Activated T-cell treated with anti-CD3 and anti-CD28 coated beads for 1 hour (primary cell): ENCODE measurements around the gene POU2AF1.

ENCODE experiments used
- DNase-seq: peaks from one replicate; pipeline ENCODE4 v3.0.0-alpha.2; 2020; ENCODE audit warnings: low read depth

Gene POU2AF1

GRCh38 chr11:111360150-111361043 lies 18.7 kb downstream of the POU2AF1 start:
- no peak for DNase-seq

DNA sequence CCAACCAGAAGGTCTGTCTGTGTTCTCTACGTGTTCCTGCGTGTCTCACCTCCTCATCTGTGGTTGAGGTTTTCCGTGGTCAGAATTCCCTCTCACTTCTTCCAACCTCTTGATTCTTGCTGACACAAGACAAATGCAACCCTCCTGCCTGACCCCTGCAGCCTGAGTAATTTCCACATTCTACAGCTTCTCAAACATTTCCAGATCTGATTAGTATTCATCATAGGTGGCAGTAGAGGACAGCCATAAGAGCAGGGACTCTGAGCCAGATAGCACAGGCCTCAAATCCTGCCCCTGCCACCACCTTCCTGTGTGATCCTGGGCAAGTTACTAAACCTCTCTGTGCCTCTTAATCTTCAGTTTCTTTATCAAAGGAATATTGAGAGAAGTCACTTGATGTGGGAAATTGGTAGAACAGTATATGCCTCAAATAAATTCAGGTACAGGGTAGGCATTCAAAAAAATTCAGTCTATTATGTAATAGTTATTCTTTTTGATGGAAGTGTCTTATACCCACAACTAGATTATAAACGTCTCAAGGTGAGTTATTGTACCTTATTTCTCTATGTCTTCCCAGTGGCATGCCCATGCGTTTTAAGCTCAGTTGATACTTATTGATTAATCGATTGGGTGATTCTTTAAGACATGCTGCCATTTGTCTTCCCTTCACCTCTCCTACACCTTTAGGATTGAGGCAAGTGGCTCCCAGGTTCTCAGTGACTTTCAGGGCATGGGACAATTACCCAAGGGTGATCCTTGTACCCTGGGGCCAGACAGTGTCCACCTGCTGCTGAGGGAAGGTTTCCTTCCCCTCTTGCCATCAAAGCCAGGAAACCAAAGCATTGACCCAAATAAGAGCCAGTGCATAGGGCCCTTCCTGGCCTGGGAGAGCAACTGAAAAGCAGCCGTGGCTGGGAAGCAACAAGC lies 19.6 kb downstream of the POU2AF1 start:
- no peak for DNase-seq

DNA sequence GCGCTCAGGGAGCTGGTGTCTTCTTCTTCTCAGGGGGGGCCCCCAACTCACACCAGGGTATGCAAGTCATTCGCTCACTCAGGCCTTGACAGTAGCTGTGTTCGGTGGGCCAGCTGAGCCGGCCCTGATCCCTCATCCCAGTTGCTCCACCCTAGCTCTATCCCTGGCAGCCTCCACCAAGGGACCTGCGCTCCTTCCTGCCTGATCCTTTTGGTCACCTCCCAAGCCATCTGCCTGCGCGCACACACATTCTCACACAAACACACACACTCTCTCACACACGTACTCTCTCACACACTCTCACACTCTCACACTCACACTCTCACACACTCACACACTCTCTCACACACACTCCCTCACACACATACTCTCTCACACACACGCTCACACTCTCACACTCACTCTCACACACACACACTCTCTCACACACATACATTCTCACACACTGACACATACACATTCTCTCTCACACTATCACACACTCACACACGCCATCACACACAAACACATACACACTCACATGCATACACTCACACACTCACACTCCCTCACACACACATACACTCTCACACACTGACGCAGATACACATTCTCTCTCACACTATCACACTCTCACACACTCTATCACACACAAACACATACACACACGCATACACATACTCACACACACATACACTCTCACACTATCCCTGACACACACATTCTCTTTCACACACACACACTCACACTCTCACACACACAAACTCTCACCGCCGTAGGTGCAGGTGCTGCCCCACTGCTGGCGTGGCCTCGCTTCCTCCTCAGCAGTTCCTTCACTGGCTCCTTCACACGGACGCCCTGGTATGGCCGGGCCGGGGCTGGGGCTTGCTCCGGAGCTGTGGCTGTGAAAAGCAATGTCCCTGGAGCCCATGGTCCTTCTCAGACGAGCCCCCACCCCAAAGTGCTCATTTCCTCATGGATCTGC lies 20.8 kb downstream of the POU2AF1 start:
- DNase-seq = no peak

DNA sequence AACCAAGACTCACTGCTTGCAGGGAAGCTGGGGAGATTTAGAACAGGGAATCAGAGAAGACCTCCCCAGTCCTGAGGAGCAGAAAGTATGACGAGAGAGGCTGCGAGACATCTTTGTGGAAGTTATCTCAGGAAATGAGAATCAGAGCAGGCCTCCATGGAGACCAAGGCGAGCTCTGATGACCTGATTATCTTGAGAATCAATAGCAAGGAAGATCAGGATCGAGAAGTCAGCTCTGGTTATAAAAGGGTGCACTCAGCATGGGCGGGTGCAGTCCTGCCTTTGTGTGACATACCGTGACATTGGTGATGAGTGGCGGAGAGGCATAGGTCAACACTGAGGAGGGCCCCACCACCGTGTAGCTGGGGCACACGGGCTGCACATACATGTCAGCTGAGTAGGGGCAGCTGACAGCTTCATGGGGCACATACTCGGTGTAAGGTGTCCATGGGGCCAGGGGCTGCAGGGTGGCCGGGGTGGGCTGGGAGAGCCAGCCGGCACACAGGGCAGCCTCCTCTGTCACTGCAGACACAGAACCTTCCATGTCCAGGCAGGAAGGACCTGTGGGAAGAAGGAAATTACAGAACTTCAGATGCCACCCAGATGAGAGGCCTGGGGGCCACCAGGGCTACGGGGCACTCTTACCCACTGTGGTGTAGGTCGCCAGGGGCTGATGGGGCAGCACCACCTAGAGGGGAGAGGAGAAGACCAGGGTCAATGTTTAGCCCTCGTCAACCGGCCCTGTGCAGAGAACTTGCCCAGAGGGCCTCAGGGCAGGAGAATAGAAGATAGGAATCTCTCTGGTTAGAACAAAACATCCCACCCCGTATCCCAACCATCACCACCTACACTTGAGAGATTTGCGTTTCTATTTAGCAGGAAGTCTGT lies 21.7 kb downstream of the POU2AF1 start:
- DNase-seq = no peak

DNA sequence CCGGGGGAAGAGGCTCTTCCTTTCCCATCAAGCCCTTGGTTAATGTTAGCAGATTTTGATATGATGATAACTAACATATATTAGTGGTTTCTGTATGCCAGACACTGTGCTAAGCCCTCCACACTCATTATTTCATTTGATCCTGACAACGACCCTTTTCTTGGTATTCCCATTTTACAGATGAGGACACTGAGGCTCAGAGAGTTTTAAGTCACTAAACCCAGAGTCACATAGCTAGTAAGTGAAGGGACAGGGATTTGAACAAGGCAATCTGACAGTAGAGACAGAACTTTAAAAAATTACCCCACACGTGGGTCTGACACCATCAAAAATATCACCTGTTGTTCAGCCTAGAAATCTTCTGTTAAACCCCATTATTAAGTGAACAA lies 22.4 kb downstream of the POU2AF1 start:
- DNase-seq = no peak

GRCh38 chr11:111355956-111356659 lies 23.0 kb downstream of the POU2AF1 start:
- DNase-seq = no peak

DNA sequence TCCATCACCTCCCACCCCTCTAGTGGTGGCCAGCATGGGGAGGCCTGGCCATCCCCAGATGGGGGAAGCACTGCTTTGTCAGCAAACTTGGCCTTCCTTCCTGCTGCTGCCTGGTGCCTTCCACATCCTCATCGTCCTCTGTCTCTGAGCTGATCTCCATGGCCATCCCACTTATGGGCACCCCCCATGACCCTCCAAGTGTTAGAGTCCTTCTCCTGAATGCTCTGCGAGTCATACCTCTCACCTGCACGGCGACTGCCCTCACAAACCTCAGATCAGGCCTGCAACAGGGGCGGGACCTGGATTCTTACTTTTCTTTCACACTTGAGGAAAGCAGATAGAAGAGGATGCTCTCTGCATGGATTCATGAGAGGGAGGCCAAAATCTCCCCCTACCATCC lies 24.0 kb downstream of the POU2AF1 start:
- no peak for DNase-seq

- DNase-seq = no peak
These were observed 24.5 kb downstream of the POU2AF1 start for GRCh38 chr11:111354601-111354891.

DNA sequence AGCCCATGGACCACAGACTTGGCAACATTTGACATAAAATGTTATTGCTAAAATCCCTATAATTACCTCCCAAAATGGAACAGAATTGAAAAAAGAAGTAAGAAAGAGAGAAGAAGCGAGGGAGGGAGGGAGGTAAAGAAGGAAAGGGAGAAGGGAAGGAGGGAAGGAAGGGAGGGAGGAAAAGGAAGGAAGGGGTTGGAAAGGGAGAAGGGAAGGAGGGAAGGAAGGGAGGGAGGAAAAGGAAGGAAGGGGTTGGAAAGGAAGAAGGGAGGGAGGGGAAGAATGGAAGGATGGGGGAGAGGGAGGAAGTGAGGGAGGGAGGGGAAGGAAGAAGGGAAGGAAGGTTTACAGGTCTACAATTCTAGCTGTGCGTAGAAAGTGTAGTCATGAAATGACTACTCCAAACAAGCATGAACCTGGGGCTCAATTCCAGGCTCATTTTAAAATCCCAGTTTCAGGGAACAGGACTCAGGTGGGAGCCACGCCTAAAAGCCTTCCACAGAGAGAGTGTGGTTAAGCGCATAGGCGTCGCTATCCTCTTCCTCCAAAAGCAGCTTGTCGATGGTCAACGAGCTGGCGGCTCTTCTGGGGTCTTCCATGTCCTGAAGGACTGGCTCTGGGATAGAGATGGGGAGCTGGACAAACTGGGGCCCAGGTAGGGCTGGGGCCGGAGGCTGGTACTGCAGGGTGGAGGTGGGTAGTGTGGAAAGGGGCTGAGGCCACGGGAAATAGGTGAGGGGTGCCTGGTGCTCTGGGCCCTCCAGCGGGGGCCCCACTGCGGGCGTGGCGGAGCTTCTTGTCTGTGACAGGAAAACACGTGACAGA lies 25.1 kb downstream of the POU2AF1 start:
- no peak for DNase-seq

- no peak for DNase-seq
These were observed 26.0 kb downstream of the POU2AF1 start for GRCh38 chr11:111352935-111353710.

- DNase-seq = no peak
These were observed 26.8 kb downstream of the POU2AF1 start for GRCh38 chr11:111352231-111352746.

GRCh38 chr11:111351374-111352055 lies 27.6 kb downstream of the POU2AF1 start:
- no peak for DNase-seq

DNA sequence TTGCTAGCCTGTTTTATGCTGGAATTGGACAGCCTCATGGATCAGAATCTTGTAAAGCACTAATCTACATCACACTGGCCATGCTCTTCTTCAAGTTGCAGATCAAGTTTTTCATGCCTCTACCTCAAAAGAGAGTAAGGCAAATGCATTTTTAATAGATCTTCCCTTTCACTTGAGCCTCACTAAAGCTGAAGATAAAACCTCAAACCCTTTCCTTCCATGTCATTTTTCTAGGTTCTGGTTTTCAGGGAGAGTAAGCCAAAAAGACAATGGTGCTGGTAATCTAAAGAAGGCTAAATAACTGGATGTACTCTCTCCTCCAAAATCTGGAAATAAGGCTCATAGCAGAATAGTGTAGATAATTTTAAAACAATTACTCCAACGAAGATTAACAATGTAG lies 28.3 kb downstream of the POU2AF1 start:
- DNase-seq = no peak

- no peak for DNase-seq
These were observed 29.8 kb downstream of the POU2AF1 start for GRCh38 chr11:111349191-111349695.

DNA sequence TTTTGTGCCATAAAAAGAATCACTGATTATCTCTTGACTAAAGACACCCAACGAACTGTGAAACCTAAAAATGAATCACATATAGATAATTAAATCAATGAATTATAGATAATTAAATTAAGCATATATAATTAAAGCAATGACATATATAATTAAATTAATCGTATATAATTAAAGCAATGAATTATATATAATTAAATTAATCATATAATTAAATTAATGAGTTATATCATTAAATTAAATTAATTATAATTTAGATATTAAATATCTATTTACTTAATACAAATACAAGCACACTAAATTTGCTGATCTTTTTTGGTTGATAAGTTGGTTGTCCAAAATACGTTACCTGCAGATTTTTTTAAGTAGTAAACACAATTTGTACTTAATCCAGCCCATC lies 30.9 kb downstream of the POU2AF1 start:
- no peak for DNase-seq

- DNase-seq = no peak
These were observed 31.4 kb downstream of the POU2AF1 start for GRCh38 chr11:111347723-111348115.

- no peak for DNase-seq
These were observed 31.9 kb downstream of the POU2AF1 start for GRCh38 chr11:111347002-111347722.
